HepG2 (cell line): ENCODE results near the gene POLD3. TPM values are rescaled to one million over a fixed set of nuclear protein-coding genes. Genes with fewer than 3 reads are reported as not detected.

Source experiments
- ATAC-seq: fragments of 200-7000 bp; cut with Tn5 transposase; 3 replicates; pipeline ENCODE4 v1.9.1; 2020; ENCODE audit warnings: mild to moderate bottlenecking, moderate library complexity
- BruUV-seq: library from RNA; stranded (reverse); fragments of 400-500 nt; replicated peaks from 2 replicates; lab custom pipeline; 2021; lab: Mats Ljungman, UMichigan
- CTCF ChIA-PET: fragments of 300-600 bp; formaldehyde crosslinking; extraction: SDS; loops from one replicate; lab custom pipeline; 2021; ENCODE audit warnings: low total read pairs, inconsistent platforms, low intra/inter-chr PET ratio; lab: Yijun Ruan, JAX
- POLR2A ChIA-PET: fragments of 350-600 bp; sonication (Branson Sonifier 250); formaldehyde crosslinking; loops from one replicate; lab custom pipeline; 2020; ENCODE audit warnings: antibody characterized with exemption, inconsistent platforms; lab: Yijun Ruan, JAX
- DNase-seq: peaks from one replicate; pipeline ENCODE4 v3.0.0-alpha.2; 2015; ENCODE audit warnings: low spot score
- FAIRE-seq: peaks from 3 replicates; lab custom pipeline; 2011; peaks lifted over from hg19 to GRCh38; lab: Jason Lieb, UNC
- H2AFZ ChIP-seq: one replicate; pipeline ENCODE4 v1.6.1; 2011; ENCODE audit warnings: low read length, inconsistent platforms
- H3K27ac ChIP-seq: fragments of 300-600 bp; 3 replicates; pipeline ENCODE4 v1.8.0; 2011; ENCODE audit warnings: mixed run types, mild to moderate bottlenecking, mixed read lengths, low read length, inconsistent platforms; ENCODE audit not compliant: insufficient read depth; ENCODE audit errors: extremely low read length
- H3K27me3 ChIP-seq, 2 experiments: fragments of 200-600 bp in 1 of 2; 2 replicates in 1 of 2; 3 replicates in 1 of 2; pipeline versions ENCODE4 v1.6.0 to v1.8.0; 2011; ENCODE audit warnings: low read length in 2 of 2, mild to moderate bottlenecking in 2 of 2, moderate library complexity in 2 of 2, inconsistent platforms in 1 of 2; ENCODE audit not compliant: insufficient read depth in 2 of 2, control insufficient read depth in 1 of 2
- H3K36me3 ChIP-seq, 2 experiments: fragments of 200-600 bp in 1 of 2; replicated peaks in 1 of 2; 2 replicates in 1 of 2; 3 replicates in 1 of 2; pipeline versions ENCODE4 v1.5.1 to v1.8.0; 2011; ENCODE audit warnings: low read length in 2 of 2, inconsistent platforms in 1 of 2; ENCODE audit not compliant: insufficient read depth in 2 of 2, control insufficient read depth in 1 of 2
- H3K4me1 ChIP-seq: 2 replicates; pipeline ENCODE4 v1.5.1; 2012; ENCODE audit warnings: low read length, inconsistent platforms; ENCODE audit not compliant: insufficient read depth
- H3K4me2 ChIP-seq: 2 replicates; pipeline ENCODE4 v1.6.0; 2011; ENCODE audit warnings: low read depth, low read length, inconsistent platforms
- H3K4me3 ChIP-seq, 3 experiments: fragments of 200-600 bp in 1 of 3; sonication (generic), shearing (Covaris generic) in 1 of 3; replicated peaks in 1 of 3; 2 replicates each; pipeline ENCODE4 v1.5.1; 2011 to 2016; ENCODE audit warnings: low read length in 3 of 3, inconsistent platforms in 2 of 3, low read depth in 2 of 3, mild to moderate bottlenecking in 2 of 3, control low read depth in 1 of 3, mixed read lengths in 1 of 3; ENCODE audit not compliant: insufficient read depth in 1 of 3
- H3K79me2 ChIP-seq: one replicate; pipeline ENCODE4 v1.6.1; 2011; ENCODE audit warnings: low read length, inconsistent platforms; ENCODE audit not compliant: insufficient read depth
- H3K9ac ChIP-seq: 2 replicates; pipeline ENCODE4 v1.6.0; 2011; ENCODE audit warnings: mild to moderate bottlenecking, low read depth, low read length, inconsistent platforms; ENCODE audit not compliant: insufficient read depth
- H3K9me3 ChIP-seq: 2 replicates; pipeline ENCODE4 v1.5.1; 2012; ENCODE audit warnings: mild to moderate bottlenecking, low read length
- H4K20me1 ChIP-seq: 2 replicates; pipeline ENCODE4 v1.6.0; 2011; ENCODE audit warnings: inconsistent platforms, mild to moderate bottlenecking, low read length, moderate library complexity; ENCODE audit not compliant: insufficient read depth
- CCAR2 ChIP-seq: fragments of 200-400 bp; formaldehyde crosslinking; optimal IDR thresholded peaks from 2 replicates; pipeline ENCODE3; 2018; ENCODE audit warnings: low read depth, mild to moderate bottlenecking, low read length, moderate library complexity
- GMEB1 ChIP-seq: sonication (generic); formaldehyde crosslinking; IDR thresholded peaks from 2 replicates; pipeline ENCODE4 v1.5.1; 2020; ENCODE audit warnings: missing genetic modification reagents, mild to moderate bottlenecking, borderline replicate concordance
- KDM5A ChIP-seq: fragments of 200-600 bp; sonication (generic); IDR thresholded peaks from 2 replicates; pipeline ENCODE4 v1.7.0; 2018; ENCODE audit warnings: antibody characterized with exemption, mild to moderate bottlenecking, low read length, borderline replicate concordance
- NFATC3 ChIP-seq: sonication (generic); formaldehyde crosslinking; IDR thresholded peaks from 2 replicates; pipeline ENCODE4 v1.5.1; 2020; ENCODE audit warnings: mild to moderate bottlenecking, missing genetic modification reagents
- SNAPC4 ChIP-seq: sonication (generic); formaldehyde crosslinking; IDR thresholded peaks from 2 replicates; pipeline ENCODE4 v1.4.0; 2020; ENCODE audit warnings: mild to moderate bottlenecking, missing genetic modification reagents
- TFAP4 ChIP-seq: sonication (generic); IDR thresholded peaks from 2 replicates; pipeline ENCODE4 v1.6.1; 2016; ENCODE audit warnings: low read depth, borderline replicate concordance
- ZFP36L2 ChIP-seq: sonication (generic); formaldehyde crosslinking; IDR thresholded peaks from 2 replicates; pipeline ENCODE4 v1.4.0; 2020; ENCODE audit warnings: missing genetic modification reagents
- ZNF260 ChIP-seq: sonication (generic); formaldehyde crosslinking; IDR thresholded peaks from 2 replicates; pipeline ENCODE4 v1.4.0; 2020; ENCODE audit warnings: missing genetic modification reagents, low read depth, mild to moderate bottlenecking, borderline replicate concordance
- WGBS: methylation state at CpG from one replicate; pipeline ENCODE4 v1.1.6; 2017; ENCODE audit warnings: low lambda C conversion rate; 5-methylcytosine and 5-hydroxymethylcytosine counted together
- in situ Hi-C: cut with HindIII; loops from 2 replicates; pipeline ENCODE4 v1.10.0; 2017; ENCODE audit warnings: low pct_unique_long_range_greater_than_20kb; ENCODE audit not compliant: extremely low pct_ligation_motif_present
- intact Hi-C: fragments of 100-400 bp; cut with micrococcal nuclease; formaldehyde crosslinking; loops from one replicate; pipeline ENCODE4 v1.10.0; 2022; ENCODE audit not compliant: unreplicated experiment
- polyA plus RNA-seq, 8 experiments: library from polyadenylated mRNA; depleted of rRNA in 3 of 8; stranded (reverse) in 7 of 8; unstranded in 1 of 8; fragments of >200 nt; fragmentation: Illumina TruSeq in 4 of 8; extraction: Trizol in 4 of 8; gene quantifications; 2 replicates each; pipeline versions ENCODE4 v1.2.1 to v1.2.3, GENCODE V29; 2011 to 2016; ENCODE audit warnings: low read depth in 4 of 8, missing spikeins in 1 of 8, mixed read lengths in 1 of 8; ENCODE audit not compliant: insufficient read depth in 1 of 8
- total RNA-seq, 5 experiments: library from RNA; depleted of rRNA; stranded (reverse); fragments of >200 nt; fragmentation: Illumina TruSeq; extraction: Trizol; gene quantifications; 2 replicates each; pipeline ENCODE4 v1.2.3, GENCODE V29; 2016; ENCODE audit warnings: low read depth in 1 of 5
- TF ChIP-seq, protein P1 (sequence below): IDR thresholded peaks from 2 replicates; pipeline ENCODE4 v1.6.1; 2016; ENCODE audit warnings: mild to moderate bottlenecking

The POLD3 gene
- total and polyA plus RNA-seq, 2 of the 13 experiments (the other 11 are each of a cell fraction or from before 2014, with no cell fraction given) = 6.3 to 18.9 TPM

DNA sequence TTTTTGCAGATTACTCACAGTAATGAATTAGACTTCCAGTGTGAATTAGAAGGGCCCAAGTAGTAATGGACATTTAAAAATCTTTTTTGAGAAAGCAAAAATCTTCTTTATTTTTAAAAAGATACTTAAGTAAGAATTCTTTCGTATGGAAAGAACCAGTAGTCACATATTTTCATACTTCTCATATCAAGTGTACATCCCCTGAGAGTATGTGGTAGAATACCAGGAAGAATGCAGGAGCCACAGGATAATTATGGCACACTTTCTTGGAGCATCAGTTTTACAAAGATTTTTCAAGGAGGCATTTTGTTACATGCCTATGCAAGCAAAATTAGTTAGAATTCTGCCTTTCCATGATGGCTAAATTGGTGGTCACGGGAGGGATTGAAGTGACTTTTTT, 28.1 kb downstream of the POLD3 start (continued):
- TF ChIP-seq ZFP36L2 (no peak), GMEB1 (CRISPR knock-in tag) (no peak), TFAP4 (no peak)

DNA sequence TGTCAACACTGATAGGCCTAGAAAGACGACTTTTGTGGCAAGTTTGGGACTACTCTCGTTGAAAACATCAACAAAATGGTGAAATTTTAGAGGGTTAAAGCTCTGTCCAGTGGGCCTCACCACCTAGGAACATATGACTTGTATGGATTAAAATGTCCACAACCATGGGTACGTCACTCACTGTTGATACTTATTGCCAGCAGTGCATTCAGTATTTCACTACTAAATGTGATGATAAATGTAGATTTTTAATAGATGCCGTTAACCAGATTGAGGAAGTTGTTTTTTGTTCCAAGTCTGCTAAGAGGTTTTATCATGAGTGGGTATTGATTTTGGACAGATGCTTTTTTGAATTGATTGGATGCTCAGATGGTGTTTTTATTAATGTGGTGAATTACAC, 33.7 kb downstream of the POLD3 start:
- no peak for TF ChIP-seq CCAR2
- no peak for TF ChIP-seq NFATC3
- no peak for TF ChIP-seq SNAPC4
- no peak for TF ChIP-seq KDM5A
- TF ChIP-seq, protein P1, sequence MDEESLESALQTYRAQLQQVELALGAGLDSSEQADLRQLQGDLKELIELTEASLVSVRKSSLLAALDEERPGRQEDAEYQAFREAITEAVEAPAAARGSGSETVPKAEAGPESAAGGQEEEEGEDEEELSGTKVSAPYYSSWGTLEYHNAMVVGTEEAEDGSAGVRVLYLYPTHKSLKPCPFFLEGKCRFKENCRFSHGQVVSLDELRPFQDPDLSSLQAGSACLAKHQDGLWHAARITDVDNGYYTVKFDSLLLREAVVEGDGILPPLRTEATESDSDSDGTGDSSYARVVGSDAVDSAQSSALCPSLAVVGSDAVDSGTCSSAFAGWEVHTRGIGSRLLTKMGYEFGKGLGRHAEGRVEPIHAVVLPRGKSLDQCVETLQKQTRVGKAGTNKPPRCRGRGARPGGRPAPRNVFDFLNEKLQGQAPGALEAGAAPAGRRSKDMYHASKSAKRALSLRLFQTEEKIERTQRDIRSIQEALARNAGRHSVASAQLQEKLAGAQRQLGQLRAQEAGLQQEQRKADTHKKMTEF = no peak
- no peak for TF ChIP-seq ZNF260 (CRISPR knock-in tag)
- TF ChIP-seq, all 625 proteins: peak for 0
- Histone ChIP-seq H3K27me3 (no peaks in the 10 kb centered on the region), H3K36me3 (peaks cover 0 to 19% of the 10 kb centered on the region in 2 experiments; a peak in 1 of 5 replicates), H3K9me3 (no peaks in the 10 kb centered on the region), H3K4me2 (no peak overlapping the region), H3K9ac (no peak overlapping the region), H2AFZ (no peak overlapping the region), H4K20me1 (no peaks in the 10 kb centered on the region), H3K4me1 (no peaks in the 10 kb centered on the region), H3K79me2 (no peaks in the 10 kb centered on the region), H3K4me3 (no peak overlapping the region), H3K27ac (no peak overlapping the region)
- FAIRE-seq (no peak), DNase-seq (no peak), ATAC-seq (no peak)
- POLR2A ChIA-PET = no interaction called here
- in situ Hi-C loops (no loop called here), intact Hi-C loops (no loop called here)
- WGBS = 92% methylated on average over 4 of the region's 4 CpGs
- CTCF ChIA-PET = no interaction called here
- no TSS peak for BruUV-seq
